Sigmoid colon (tissue), 7 donors: ENCODE data around the gene MMD2. TPM values are rescaled to one million over a fixed set of nuclear protein-coding genes. Genes with fewer than 3 reads are reported as not detected.

Experiments
- DNase-seq: peaks from one replicate; pipeline ENCODE4 v3.0.0-alpha.2; 2019
- H3K27ac ChIP-seq, 4 donors: fragments of 200-600 bp; sonication (generic); one replicate each; pipeline ENCODE4 v1.5.1; 2016 to 2019; ENCODE audit warnings: mild to moderate bottlenecking in 1 of 4
- H3K27me3 ChIP-seq, 3 donors: fragments of 200-600 bp; sonication (generic); one replicate each; pipeline ENCODE4 v1.5.1; 2019; ENCODE audit warnings: mild to moderate bottlenecking in 1 of 3
- H3K36me3 ChIP-seq, 4 donors: fragments of 200-600 bp; sonication (generic); one replicate each; pipeline ENCODE4 v1.5.1; 2016 to 2019
- H3K4me1 ChIP-seq, 4 donors: fragments of 200-600 bp; sonication (generic); one replicate each; pipeline ENCODE4 v1.5.1; 2017 to 2019
- H3K4me3 ChIP-seq, 4 donors: fragments of 200-600 bp; sonication (generic); one replicate each; pipeline ENCODE4 v1.5.1; 2017 to 2019; ENCODE audit warnings: mild to moderate bottlenecking in 2 of 4, moderate library complexity in 1 of 4
- H3K9me3 ChIP-seq, 4 donors: fragments of 200-600 bp in 3 of 4; sonication (generic) in 3 of 4; one replicate each; pipeline versions ENCODE4 v1.5.1 to v1.6.1; 2013 to 2019
- EP300 ChIP-seq, 4 donors: sonication (generic); formaldehyde crosslinking; IDR thresholded peaks; one replicate each; pipeline ENCODE4 v1.6.1; 2017; ENCODE audit warnings: antibody characterized with exemption in 4 of 4
- POLR2A ChIP-seq, 2 donors: fragments of 450-650 bp; IDR thresholded peaks; one replicate each; pipeline ENCODE4 v1.6.1; 2016; ENCODE audit warnings: antibody characterized with exemption in 2 of 2, mild to moderate bottlenecking in 2 of 2, moderate library complexity in 2 of 2
- POLR2AphosphoS5 ChIP-seq, 4 donors: sonication (generic); formaldehyde crosslinking; IDR thresholded peaks; one replicate each; pipeline ENCODE4 v1.6.1; 2017; ENCODE audit warnings: antibody characterized with exemption in 4 of 4
- WGBS, 2 donors: extraction: QIAGEN DNeasy Blood & Tissue Kit; methylation state at CpG; one replicate each; pipeline ENCODE4 v1.1.7; 2013; 5-methylcytosine and 5-hydroxymethylcytosine counted together
- intact Hi-C: fragments of 100-400 bp; cut with DNase I; formaldehyde crosslinking; loops from one replicate; pipeline ENCODE4 v1.15.1; 2023
- polyA plus RNA-seq, 3 donors: library from polyadenylated mRNA; stranded (reverse); fragments of 200-250 nt; gene quantifications; one replicate each; pipeline ENCODE4 v1.2.3, GENCODE V29; 2013
- total RNA-seq, 4 donors: library from RNA; depleted of rRNA; stranded (reverse); fragments of >200 nt; gene quantifications; one replicate each; pipeline ENCODE4 v1.1.0, GENCODE V29; 2016
- TF ChIP-seq, protein P1 (sequence below), 4 experiments: fragments of 450-650 bp in 3 of 4; fragments of 200-600 bp in 1 of 4; IDR thresholded peaks; one replicate each; pipeline ENCODE4 v1.5.1; 2016 to 2019; ENCODE audit warnings: antibody characterized with exemption in 4 of 4, mild to moderate bottlenecking in 3 of 4, moderate library complexity in 2 of 4
- donor health status: healthy with polysubstance abuse.
- donor health status: Bipolar disorder and iron deficiency.
- donor health status: healthy.

MMD2 gene
- total and polyA plus RNA-seq, 7 donors: 0.13 to 0.71 TPM; not detected in 5

DNA sequence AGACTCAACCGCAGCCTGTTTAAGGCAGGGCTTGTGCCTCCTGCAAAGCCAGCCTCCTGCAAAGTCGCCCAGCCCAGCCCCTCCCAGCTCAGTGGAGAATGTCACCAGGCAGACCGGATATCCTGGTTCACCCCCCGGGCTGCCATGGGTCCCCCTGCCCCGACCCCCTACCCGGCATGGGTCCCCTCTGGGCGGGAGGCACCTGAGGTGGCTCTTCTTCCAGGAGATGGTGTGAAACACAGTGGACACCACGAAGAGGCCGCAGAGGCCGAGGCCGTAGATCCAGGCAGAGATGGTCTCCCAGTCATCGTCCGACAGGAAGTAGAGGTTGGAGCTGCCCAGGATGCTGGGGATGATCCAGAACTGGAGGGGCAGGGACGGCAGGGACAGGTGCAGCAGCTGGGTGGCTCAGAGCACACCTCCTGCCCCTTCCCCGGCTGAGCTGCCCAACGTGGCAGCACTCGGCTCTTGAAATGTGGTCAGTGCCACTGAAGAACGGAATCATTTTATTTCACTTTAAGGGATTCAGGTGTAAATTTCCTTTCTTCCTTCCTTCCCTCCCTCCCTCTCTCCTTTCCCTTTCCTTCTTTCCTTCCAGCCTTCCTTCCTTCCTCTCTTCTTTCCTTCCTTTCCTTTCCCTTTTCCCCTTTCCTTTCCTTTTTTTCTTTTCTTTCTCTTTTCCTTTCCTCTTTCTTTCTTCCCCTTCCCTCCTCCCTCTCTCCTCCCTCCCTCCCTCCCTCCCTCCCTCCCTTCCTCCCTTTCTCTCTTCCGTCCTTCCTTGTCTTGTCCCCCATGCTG lies 38.8 kb downstream of the MMD2 start:
- Histone ChIP-seq H3K4me3 (no peak overlapping the region), H3K9me3 (no peaks in the 10 kb centered on the region), H3K36me3 (no peaks in the 10 kb centered on the region), H3K27me3 (peaks cover 0 to 3% (median 0%) of the 10 kb centered on the region in 3 donors), H3K4me1 (no peaks in the 10 kb centered on the region), H3K27ac (no peak overlapping the region)
- no peak for DNase-seq
- TF ChIP-seq, protein P1, sequence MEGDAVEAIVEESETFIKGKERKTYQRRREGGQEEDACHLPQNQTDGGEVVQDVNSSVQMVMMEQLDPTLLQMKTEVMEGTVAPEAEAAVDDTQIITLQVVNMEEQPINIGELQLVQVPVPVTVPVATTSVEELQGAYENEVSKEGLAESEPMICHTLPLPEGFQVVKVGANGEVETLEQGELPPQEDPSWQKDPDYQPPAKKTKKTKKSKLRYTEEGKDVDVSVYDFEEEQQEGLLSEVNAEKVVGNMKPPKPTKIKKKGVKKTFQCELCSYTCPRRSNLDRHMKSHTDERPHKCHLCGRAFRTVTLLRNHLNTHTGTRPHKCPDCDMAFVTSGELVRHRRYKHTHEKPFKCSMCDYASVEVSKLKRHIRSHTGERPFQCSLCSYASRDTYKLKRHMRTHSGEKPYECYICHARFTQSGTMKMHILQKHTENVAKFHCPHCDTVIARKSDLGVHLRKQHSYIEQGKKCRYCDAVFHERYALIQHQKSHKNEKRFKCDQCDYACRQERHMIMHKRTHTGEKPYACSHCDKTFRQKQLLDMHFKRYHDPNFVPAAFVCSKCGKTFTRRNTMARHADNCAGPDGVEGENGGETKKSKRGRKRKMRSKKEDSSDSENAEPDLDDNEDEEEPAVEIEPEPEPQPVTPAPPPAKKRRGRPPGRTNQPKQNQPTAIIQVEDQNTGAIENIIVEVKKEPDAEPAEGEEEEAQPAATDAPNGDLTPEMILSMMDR (IDR thresholded peaks at IDR 0.05): no peak
- TF ChIP-seq POLR2AphosphoS5 (IDR thresholded peaks at IDR 0.05) (no peak), EP300 (IDR thresholded peaks at IDR 0.05) (no peak), POLR2A (IDR thresholded peaks at IDR 0.05) (no peak)
- WGBS, 2 donors: 77 to 81% methylated on average over 19 of the region's 19 CpGs
- intact Hi-C loops: loop anchor here (2.0 kb wide), 1 partner anchor 59 kb away; no protein-coding TSS in a partner anchor

DNA sequence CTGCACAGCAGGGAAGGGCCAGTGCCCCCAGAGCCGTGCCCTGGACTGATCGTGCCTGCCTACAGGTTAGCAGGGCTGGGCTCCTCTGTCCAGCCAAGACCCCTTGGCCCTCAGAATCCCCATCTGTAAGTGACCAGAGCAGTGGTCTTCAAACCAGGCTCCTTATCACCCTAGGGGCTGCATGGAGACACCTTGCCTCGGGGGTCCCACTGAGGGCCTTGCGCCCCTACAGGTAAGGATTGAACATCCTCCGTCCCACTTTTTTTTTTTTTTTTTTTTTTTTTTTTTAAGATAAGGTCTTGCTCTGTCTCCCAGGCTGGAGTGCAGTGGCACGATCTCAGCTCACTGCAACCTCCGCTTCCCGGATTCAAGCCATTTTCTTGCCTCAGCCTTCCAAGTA lies 42.9 kb downstream of the MMD2 start:
- WGBS, 2 donors: 67 to 69% methylated on average over 8 of the region's 8 CpGs
- no peak overlapping the region for H3K4me3 ChIP-seq
- intact Hi-C loops: no loop called here

DNA sequence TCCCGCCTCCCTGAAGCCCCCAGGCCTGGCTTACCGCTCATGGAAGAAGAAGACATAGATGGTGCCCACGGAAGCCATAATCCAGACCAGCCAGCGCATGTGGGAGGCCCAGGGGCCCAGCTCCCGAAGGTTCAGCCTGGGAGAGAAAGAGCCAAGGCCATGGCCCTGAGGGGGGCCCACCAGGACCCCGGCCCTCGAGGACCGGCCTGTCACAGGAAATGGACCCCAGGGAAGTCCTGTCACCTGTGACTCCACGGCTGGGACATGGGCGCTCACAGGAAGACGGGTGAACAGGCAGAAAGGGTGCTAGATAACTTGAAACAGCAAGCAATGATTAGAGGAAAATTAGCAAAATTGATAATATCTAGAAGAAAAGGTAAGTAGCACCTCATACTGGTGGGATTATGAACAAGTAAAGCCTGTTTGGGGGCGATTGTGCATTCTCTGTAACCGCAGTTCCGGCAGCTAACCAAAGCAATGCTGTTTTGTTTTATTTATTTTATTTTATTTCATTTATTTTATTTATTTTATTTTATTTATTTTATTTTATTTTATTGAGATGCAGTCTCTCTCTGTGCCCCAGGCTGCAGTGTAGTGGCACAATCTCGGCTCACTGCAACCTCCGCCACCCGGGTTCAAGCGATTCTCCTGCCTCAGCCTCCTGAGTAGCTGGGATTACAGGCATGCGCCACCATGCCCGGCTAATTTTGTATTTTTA lies 47.7 kb downstream of the MMD2 start:
- Histone ChIP-seq H3K4me3 (no peak overlapping the region), H3K36me3 (no peaks in the 10 kb centered on the region), H3K27me3 (no peaks in the 10 kb centered on the region), H3K9me3 (no peaks in the 10 kb centered on the region), H3K4me1 (no peaks in the 10 kb centered on the region), H3K27ac (no peak overlapping the region)
- TF ChIP-seq POLR2AphosphoS5 (IDR thresholded peaks at IDR 0.05) (no peak), EP300 (IDR thresholded peaks at IDR 0.05) (no peak), POLR2A (IDR thresholded peaks at IDR 0.05) (no peak)
- TF ChIP-seq, protein P1 (IDR thresholded peaks at IDR 0.05): no peak
- DNase-seq: no peak
- 82 to 87% methylated on average over 20 of the region's 20 CpGs for WGBS, 2 donors
- intact Hi-C loops: no loop called here

More for the DNA sequence above, 42.9 kb downstream of the MMD2 start:
- Histone ChIP-seq H3K27me3 (no peaks in the 10 kb centered on the region), H3K9me3 (no peaks in the 10 kb centered on the region), H3K36me3 (no peaks in the 10 kb centered on the region), H3K4me1 (no peaks in the 10 kb centered on the region), H3K27ac (no peak overlapping the region)
- DNase-seq: no peak
- TF ChIP-seq, protein P1 (IDR thresholded peaks at IDR 0.05): no peak
- no peak for TF ChIP-seq POLR2A (IDR thresholded peaks at IDR 0.05)
- TF ChIP-seq POLR2AphosphoS5 (IDR thresholded peaks at IDR 0.05): no peak
- no peak for TF ChIP-seq EP300 (IDR thresholded peaks at IDR 0.05)

DNA sequence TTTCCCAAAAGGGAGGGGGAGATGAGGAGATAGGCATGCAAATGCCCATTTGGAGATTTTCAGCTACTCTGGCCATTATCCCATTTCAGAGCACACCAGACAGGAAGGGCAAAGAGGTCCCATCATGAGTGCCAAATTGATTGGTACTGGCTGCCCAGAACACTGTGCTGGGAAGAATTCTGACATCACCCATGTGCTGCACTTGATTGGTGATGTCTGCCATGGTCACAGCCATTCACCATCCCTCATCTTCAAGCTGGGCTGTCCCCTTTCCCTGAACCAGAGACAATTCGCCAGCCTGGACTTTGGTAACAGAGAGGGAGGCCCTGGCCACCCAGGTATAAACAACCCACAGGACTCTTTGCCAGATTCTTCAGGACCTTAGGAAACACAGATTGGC lies 52.3 kb downstream of the MMD2 start:
- intact Hi-C loops: no loop called here
- TF ChIP-seq, protein P1 (IDR thresholded peaks at IDR 0.05): no peak
- TF ChIP-seq POLR2AphosphoS5 (IDR thresholded peaks at IDR 0.05) (no peak), POLR2A (IDR thresholded peaks at IDR 0.05) (no peak), EP300 (IDR thresholded peaks at IDR 0.05) (no peak)
- no peak overlapping the region for H3K4me3 ChIP-seq
- H3K9me3 ChIP-seq: no peaks in the 10 kb centered on the region
- no peak for DNase-seq
- H3K4me1 ChIP-seq: no peaks in the 10 kb centered on the region
- H3K27ac ChIP-seq: no peak overlapping the region
- peaks cover 0 to 18% (median 0%) of the 10 kb centered on the region in 3 donors for H3K27me3 ChIP-seq
- H3K36me3 ChIP-seq: no peaks in the 10 kb centered on the region
- WGBS, 2 donors: 69 to 82% methylated on average over 1 of the region's 1 CpG
